Measurements from ENCODE around the gene ANO1.

Gene ANO1

DNA sequence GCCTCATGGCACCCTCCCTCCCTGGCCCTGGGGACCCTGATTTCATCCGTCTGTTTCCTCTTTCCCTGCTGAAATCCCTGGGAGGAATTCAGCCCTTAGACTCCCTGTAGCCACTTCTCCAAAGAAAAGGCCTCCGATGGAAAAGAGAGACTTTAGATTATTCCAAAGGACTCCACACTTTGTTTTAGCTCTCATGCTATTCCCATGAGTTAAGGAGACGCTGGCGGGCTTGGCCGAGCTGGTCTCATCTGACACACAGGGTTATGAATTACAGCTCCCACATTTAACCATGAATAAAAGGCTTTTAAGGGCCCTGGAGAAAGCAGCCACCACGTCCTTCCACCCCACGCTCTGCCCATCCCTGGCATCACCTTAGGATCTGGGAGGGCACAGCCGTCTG is 57.0 kb downstream of the ANO1 start:
- no peak overlapping the region for H3K4me3 ChIP-seq (ENCODE audit: low read depth, low read length)
- no peak for DNase-seq (ENCODE audit: low read depth, low spot score)
- in situ Hi-C loops (cut with HindIII; ENCODE audit: low sequenced_read_pairs): no loop called here
- TF ChIP-seq, protein P1, sequence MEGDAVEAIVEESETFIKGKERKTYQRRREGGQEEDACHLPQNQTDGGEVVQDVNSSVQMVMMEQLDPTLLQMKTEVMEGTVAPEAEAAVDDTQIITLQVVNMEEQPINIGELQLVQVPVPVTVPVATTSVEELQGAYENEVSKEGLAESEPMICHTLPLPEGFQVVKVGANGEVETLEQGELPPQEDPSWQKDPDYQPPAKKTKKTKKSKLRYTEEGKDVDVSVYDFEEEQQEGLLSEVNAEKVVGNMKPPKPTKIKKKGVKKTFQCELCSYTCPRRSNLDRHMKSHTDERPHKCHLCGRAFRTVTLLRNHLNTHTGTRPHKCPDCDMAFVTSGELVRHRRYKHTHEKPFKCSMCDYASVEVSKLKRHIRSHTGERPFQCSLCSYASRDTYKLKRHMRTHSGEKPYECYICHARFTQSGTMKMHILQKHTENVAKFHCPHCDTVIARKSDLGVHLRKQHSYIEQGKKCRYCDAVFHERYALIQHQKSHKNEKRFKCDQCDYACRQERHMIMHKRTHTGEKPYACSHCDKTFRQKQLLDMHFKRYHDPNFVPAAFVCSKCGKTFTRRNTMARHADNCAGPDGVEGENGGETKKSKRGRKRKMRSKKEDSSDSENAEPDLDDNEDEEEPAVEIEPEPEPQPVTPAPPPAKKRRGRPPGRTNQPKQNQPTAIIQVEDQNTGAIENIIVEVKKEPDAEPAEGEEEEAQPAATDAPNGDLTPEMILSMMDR (IDR thresholded peaks at IDR 0.05; ENCODE audit: low read depth, low read length): no peak

DNA sequence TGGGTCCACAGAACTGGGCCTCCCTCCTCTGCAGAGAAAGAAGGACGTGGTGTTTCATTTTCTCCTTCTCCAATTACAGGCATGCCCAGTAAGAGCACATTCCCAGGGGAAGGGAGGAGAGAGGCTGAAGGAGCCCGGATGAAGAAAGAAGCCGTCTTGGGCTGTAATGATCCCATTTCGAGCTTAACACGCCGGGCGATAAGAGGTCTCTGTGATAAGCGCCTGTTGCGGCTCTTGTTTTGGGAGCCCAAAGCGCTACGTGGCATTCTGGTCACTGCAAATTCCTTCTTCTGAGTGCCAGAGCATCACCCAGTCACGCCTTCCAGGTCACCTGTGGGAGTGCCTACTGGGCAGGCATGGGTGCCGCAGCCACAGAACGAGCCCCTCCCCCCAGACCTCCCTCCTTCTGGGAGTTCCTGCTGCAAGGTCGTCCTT is 57.5 kb downstream of the ANO1 start:
- TF ChIP-seq, protein P1 (IDR thresholded peaks at IDR 0.05; ENCODE audit: low read depth, low read length): no peak
- no peak overlapping the region for H3K4me3 ChIP-seq (ENCODE audit: low read depth, low read length)
- no peak for DNase-seq (ENCODE audit: low read depth, low spot score)
- in situ Hi-C loops (cut with HindIII; ENCODE audit: low sequenced_read_pairs): no loop called here

DNA sequence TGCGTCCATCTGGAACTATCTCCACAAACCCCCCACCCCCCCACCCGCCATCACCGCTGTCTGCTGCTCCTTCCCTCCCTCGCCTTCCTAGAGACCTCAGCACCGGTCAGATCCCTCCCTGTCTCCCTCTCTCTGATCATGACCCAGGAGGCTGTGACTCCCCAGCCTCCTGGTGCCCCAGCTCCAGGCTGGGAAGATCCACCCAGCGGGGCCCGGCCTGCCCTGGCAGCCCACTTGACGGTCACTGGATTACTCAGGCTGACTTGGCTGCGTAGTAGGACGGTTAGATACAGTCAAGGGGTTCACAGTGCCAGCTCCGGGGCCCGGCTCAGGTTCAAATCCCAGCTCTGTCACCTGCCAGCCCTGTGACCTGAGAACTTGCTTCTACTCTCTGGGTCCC is 59.3 kb downstream of the ANO1 start:
- TF ChIP-seq, protein P1 (IDR thresholded peaks at IDR 0.05; ENCODE audit: low read depth, low read length): no peak
- H3K4me3 ChIP-seq (ENCODE audit: low read depth, low read length): no peak overlapping the region
- no peak for DNase-seq (ENCODE audit: low read depth, low spot score)
- in situ Hi-C loops (cut with HindIII; ENCODE audit: low sequenced_read_pairs): no loop called here

DNA sequence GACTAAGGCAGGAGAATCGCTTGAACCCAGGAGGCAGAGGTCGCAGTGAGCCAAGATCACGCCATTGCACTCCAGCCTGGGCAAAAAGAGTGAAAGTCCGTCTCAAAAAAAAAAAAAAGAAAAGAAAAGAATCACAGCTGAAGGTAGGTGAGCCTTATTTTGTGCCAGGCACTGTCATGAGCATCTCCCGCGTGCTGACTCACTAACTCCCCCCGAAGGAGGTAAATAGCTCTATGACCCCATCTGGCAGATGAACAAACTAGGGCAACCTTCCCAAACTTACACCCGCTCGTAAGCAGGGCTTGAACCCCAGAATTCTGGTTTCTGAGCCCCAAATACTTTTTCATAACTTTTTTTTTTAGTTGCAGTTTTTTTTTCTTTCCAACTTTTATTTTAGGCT is 60.3 kb downstream of the ANO1 start:
- no peak for DNase-seq (ENCODE audit: low read depth, low spot score)
- H3K4me3 ChIP-seq (ENCODE audit: low read depth, low read length): no peak overlapping the region
- in situ Hi-C loops (cut with HindIII; ENCODE audit: low sequenced_read_pairs): no loop called here
- TF ChIP-seq, protein P1 (IDR thresholded peaks at IDR 0.05; ENCODE audit: low read depth, low read length): no peak

DNA sequence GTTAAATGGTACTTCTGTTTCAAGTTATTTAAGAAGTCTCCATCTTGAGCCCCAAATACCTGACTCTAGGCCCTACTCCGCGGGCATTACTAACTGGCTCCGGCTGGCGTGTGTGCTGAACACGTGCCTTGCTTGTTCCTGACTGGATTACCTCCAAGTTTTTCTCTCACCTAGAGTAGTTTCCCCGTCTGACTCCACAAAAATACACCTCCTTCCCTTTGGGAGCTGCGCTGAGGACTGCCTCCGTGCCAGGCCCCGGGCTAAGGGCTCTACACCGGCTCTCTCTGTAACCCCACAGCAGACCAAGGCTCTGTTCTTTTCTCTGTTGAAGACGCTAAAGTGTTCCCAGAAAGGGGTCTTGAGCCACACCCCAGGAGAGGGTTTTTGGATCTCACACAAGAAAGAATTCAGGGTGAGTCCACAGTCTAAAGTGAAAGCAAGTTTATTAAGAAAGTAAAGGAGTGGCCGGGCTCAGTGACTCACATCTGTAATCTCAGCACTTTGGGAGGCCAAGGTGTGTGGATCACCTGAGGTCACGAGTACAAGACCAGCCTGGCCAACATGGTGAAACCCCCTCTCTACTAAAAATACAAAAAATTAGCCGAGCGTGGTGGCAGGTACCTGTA is 61.8 kb downstream of the ANO1 start:
- H3K4me3 ChIP-seq (ENCODE audit: low read depth, low read length): no peak overlapping the region
- TF ChIP-seq, protein P1 (IDR thresholded peaks at IDR 0.05; ENCODE audit: low read depth, low read length): no peak
- in situ Hi-C loops (cut with HindIII; ENCODE audit: low sequenced_read_pairs): no loop called here
- DNase-seq (ENCODE audit: low read depth, low spot score): no peak

DNA sequence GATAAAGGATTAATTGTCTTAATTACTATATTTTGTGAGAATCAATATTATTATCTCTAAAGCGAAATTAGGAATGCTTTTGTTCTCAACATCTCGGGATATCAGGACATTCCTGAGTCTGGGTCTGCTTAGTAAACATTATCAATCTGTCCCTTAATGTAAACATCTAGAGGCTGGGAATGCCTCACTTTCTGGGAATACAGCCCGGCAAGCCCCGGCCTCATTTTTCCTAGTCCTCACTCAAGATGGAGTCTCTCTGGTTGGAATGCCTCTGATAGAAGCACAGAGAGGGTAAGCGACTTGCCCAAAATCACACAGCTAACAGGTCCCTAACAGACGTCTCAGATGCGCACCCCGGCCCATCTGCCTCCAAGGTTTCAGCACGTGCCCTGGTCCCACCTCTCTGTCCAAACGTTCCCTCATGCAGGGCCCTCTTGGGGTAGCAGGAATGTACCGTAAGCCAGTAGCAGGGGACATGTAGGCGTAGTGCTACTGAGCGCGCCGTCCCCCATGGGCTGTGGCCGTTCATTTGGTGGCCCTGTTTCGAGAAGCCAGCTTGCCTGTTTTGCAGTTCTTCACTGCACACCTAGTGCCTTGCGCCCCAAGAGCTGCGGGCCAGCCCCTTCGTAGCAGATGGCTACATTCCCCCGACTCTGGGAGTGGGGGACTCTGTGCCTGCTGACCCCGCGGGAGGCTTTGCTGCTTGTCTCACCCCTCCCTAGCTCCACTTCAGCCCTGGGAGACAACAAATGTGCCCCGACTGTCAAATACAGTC is 62.8 kb downstream of the ANO1 start:
- in situ Hi-C loops (cut with HindIII; ENCODE audit: low sequenced_read_pairs): no loop called here
- DNase-seq (ENCODE audit: low read depth, low spot score): no peak
- no peak overlapping the region for H3K4me3 ChIP-seq (ENCODE audit: low read depth, low read length)
- TF ChIP-seq, protein P1 (IDR thresholded peaks at IDR 0.05; ENCODE audit: low read depth, low read length): no peak
